ENCODE results near the gene CFL1. TPM values are rescaled to one million over a fixed set of nuclear protein-coding genes. Genes with fewer than 3 reads are reported as not detected.

The CFL1 gene
- total RNA-seq, 1 experiment from 2014 or later: 955 TPM

- intact Hi-C loops (cut with micrococcal nuclease; ENCODE audit: unreplicated experiment): loop anchor here (10.0 kb wide), 1 partner anchor 99 kb away; no protein-coding TSS in a partner anchor
- no TSS peak for BruUV-seq (replicated peaks)
- H3K27me3 Mint-ChIP-seq (ENCODE audit: unreplicated experiment): no peaks in the 10 kb centered on the region
- no peak overlapping the region for H3K27ac Mint-ChIP-seq (ENCODE audit: unreplicated experiment)
- H3K4me1 Mint-ChIP-seq (ENCODE audit: low read depth, unreplicated experiment): peaks cover 36% of the 10 kb centered on the region
- CTCF ChIA-PET: interaction anchor here (1.3 to 2.6 kb wide), 6 partner anchors 15 to 174 kb away, joined by 3 to 14 read pairs (median 8); partner anchors contain the start of genes KAT5 and MUS81
- TF ChIP-seq, protein P1, sequence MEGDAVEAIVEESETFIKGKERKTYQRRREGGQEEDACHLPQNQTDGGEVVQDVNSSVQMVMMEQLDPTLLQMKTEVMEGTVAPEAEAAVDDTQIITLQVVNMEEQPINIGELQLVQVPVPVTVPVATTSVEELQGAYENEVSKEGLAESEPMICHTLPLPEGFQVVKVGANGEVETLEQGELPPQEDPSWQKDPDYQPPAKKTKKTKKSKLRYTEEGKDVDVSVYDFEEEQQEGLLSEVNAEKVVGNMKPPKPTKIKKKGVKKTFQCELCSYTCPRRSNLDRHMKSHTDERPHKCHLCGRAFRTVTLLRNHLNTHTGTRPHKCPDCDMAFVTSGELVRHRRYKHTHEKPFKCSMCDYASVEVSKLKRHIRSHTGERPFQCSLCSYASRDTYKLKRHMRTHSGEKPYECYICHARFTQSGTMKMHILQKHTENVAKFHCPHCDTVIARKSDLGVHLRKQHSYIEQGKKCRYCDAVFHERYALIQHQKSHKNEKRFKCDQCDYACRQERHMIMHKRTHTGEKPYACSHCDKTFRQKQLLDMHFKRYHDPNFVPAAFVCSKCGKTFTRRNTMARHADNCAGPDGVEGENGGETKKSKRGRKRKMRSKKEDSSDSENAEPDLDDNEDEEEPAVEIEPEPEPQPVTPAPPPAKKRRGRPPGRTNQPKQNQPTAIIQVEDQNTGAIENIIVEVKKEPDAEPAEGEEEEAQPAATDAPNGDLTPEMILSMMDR (IDR thresholded peaks at IDR 0.05; ENCODE audit: unreplicated experiment): no peak
- DNase-seq: no peak
- peaks cover 67% of the 10 kb centered on the region for H3K36me3 Mint-ChIP-seq (ENCODE audit: insufficient read depth, unreplicated experiment)
- H3K9me3 Mint-ChIP-seq (ENCODE audit: low read depth, unreplicated experiment): no peaks in the 10 kb centered on the region
- no peak overlapping the region for H3K4me3 Mint-ChIP-seq (ENCODE audit: low read depth, unreplicated experiment)
Observed at GRCh38 chr11:65885808-65886536, 28.0 kb upstream of the CFL1 start.

DNA sequence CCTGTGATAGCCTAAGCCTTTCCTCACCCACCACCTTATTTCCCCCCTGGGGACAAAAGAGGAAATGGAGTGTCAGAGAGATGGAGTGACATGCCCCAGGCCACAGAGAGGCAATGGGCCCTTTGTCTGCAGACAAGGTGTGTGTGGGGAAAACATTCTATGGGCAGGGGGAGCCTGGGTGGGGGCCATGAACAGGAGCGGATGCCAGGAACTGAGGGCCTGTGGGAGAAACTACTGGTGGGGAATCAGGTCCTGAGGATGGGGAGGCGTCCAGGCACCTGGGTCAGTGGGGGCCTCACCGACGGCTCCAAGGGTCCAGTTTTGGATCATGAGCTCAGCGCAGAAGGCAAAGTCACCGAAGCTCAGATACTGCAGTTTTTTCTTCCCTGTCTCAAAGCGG lies 27.3 kb upstream of the CFL1 start:
- intact Hi-C loops (cut with micrococcal nuclease; ENCODE audit: unreplicated experiment): loop anchor here (10.0 kb wide), 1 partner anchor 100 kb away; no protein-coding TSS in a partner anchor
- peaks cover 34% of the 10 kb centered on the region for H3K4me1 Mint-ChIP-seq (ENCODE audit: low read depth, unreplicated experiment)
- no peak overlapping the region for H3K4me3 Mint-ChIP-seq (ENCODE audit: low read depth, unreplicated experiment)
- DNase-seq: no peak
- no TSS peak for BruUV-seq (replicated peaks)
- no peaks in the 10 kb centered on the region for H3K9me3 Mint-ChIP-seq (ENCODE audit: low read depth, unreplicated experiment)
- H3K27me3 Mint-ChIP-seq (ENCODE audit: unreplicated experiment): no peaks in the 10 kb centered on the region
- peaks cover 62% of the 10 kb centered on the region for H3K36me3 Mint-ChIP-seq (ENCODE audit: insufficient read depth, unreplicated experiment)
- CTCF ChIA-PET: interaction anchor here (1.0 to 2.6 kb wide), 14 partner anchors 11 to 180 kb away, joined by 3 to 14 read pairs (median 6); partner anchors contain the start of genes CST6, KAT5 and MUS81
- H3K27ac Mint-ChIP-seq (ENCODE audit: unreplicated experiment): no peak overlapping the region
- TF ChIP-seq, protein P1 (IDR thresholded peaks at IDR 0.05; ENCODE audit: unreplicated experiment): no peak

DNA sequence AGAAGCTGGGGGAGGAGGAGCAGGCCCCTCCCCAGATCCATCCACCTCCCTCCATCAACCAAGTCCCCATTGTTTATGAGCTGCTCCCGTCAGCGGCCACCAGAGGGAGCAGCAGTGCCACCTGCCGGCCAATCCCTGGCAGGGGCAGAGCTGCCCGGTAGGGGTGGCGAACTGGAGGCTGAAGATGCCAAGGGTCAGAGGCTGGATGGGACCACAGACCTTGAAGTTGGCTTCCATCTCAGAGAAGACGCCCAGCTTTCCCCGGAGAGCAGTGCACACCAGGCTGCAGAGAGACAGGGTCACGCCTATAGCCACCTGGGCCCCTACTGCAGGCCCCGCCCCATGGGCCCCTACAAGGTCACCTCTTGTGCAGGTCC lies 26.7 kb upstream of the CFL1 start:
- peak; percentile 86 for DNase-seq
- BruUV-seq (replicated peaks): no TSS peak
- Mint-ChIP-seq H3K9me3 (ENCODE audit: low read depth, unreplicated experiment) (no peaks in the 10 kb centered on the region), H3K27me3 (ENCODE audit: unreplicated experiment) (no peaks in the 10 kb centered on the region), H3K36me3 (ENCODE audit: insufficient read depth, unreplicated experiment) (peaks cover 57% of the 10 kb centered on the region), H3K27ac (ENCODE audit: unreplicated experiment) (no peak overlapping the region), H3K4me3 (ENCODE audit: low read depth, unreplicated experiment) (no peak overlapping the region), H3K4me1 (ENCODE audit: low read depth, unreplicated experiment) (peaks cover 29% of the 10 kb centered on the region)
- intact Hi-C loops (cut with micrococcal nuclease; ENCODE audit: unreplicated experiment): loop anchor here (10.0 kb wide), 1 partner anchor 100 kb away; no protein-coding TSS in a partner anchor
- CTCF ChIA-PET: interaction anchor here (0.6 to 2.6 kb wide), 19 partner anchors 11 to 196 kb away, joined by 3 to 14 read pairs (median 4); partner anchors contain the start of genes CST6, KAT5 and MUS81
- TF ChIP-seq, protein P1 (IDR thresholded peaks at IDR 0.05; ENCODE audit: unreplicated experiment): peak; percentile 94

DNA sequence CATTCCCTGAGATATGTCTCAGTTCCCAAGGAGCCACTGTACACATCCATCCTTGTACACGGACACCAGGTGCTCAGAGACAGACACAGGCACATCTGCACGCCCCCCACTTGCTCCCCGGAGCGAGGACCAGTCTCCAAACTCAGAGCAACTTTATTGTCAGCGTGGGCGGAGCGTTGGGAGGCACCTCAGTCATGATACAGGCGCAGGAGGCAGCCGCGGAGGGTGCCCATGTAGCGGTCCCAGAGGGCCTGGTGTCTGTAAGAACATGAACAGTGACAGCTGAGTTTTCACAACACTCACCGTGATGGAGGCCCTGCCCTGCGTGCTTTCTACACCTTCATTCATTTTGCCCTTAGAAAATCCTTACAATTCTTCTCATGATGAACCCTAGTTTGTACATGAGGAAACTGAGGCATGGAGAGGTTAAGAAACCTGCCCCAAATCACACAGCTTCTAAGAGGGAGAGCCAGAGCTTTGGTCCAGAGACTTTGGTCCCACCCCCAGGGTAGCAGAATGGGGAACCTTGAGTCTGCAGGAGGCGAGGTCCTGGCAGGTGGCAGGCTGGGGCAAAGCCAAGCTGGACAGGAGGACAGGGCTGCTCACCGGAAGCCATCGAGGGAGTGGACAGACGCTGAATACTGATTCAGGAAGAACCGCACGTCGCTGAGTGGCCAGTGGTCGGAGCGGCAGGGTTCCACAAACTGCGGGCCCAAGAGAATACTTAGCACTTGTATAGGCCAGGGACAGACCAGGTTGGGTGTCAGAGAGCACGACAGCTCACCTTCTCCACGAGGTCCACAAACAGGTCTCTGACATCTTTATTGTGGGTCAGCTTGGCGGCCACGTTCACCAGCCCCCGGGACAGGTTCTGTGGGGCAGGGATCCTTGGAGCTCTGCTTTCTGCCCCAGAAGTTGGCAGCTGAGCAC lies 26.1 kb upstream of the CFL1 start:
- Mint-ChIP-seq H3K9me3 (ENCODE audit: low read depth, unreplicated experiment) (no peaks in the 10 kb centered on the region), H3K4me1 (ENCODE audit: low read depth, unreplicated experiment) (peaks cover 22% of the 10 kb centered on the region), H3K27me3 (ENCODE audit: unreplicated experiment) (no peaks in the 10 kb centered on the region), H3K27ac (ENCODE audit: unreplicated experiment) (no peak overlapping the region), H3K4me3 (ENCODE audit: low read depth, unreplicated experiment) (no peak overlapping the region), H3K36me3 (ENCODE audit: insufficient read depth, unreplicated experiment) (peaks cover 50% of the 10 kb centered on the region)
- intact Hi-C loops (cut with micrococcal nuclease; ENCODE audit: unreplicated experiment): loop anchor here (10.0 kb wide), 1 partner anchor 101 kb away; no protein-coding TSS in a partner anchor
- CTCF ChIA-PET: interaction anchor here (0.6 to 2.6 kb wide), 17 partner anchors 10 to 195 kb away, joined by 3 to 14 read pairs (median 4); partner anchors contain the start of genes CST6, KAT5 and MUS81
- DNase-seq: no peak
- TF ChIP-seq, protein P1 (IDR thresholded peaks at IDR 0.05; ENCODE audit: unreplicated experiment): no peak
- no TSS peak for BruUV-seq (replicated peaks)
